ENCODE data around the gene FLT4. TPM values are rescaled to one million over a fixed set of nuclear protein-coding genes. Genes with fewer than 3 reads are reported as not detected.

FLT4 gene
- total RNA-seq, 1 donor from 2014 or later, result 24.8 TPM

DNA sequence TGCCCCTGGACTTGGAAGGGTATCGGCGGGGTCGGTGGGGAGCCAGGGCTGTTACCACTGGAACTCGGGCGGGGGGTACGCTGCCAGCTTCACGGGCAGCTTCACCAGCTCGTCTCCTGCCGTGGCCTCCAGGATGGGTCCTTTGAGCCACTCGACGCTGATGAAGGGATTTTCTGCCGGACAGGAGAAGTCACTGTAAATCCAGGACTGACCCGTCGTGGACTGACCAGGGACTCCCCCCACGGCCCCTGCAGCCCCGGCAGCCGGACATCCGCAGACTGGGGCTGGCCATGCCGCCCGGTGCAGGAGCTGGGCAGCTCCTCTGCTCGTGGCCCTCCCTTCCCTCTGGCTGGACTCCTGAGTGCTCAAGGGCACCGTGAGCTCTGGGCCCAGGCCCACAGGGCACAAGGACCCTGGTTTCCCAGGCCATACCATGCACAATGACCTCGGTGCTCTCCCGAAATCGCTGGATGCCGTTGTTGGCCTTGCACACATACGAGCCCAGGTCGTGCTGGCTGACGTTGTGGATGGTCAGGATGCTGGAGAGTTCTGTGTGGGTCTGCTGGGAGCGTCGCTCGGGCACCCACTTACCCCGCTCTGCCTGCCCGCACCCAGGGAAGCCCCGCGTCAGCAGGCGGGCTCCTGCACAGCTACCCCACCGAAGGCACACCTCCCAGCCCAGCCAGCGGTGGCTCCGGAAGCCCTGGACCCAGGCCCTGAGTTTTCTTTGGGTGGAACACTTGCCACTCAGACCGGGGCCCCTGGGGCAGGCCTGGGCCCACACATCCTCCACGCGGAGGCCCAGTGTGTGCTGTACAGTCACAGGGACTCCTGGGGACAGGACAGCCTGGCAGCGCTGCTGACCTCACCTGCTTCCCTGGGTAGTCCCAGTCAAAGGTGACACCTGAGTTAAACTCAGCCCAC lies 20.3 kb downstream of the FLT4 start:
- TF ChIP-seq, protein P1, sequence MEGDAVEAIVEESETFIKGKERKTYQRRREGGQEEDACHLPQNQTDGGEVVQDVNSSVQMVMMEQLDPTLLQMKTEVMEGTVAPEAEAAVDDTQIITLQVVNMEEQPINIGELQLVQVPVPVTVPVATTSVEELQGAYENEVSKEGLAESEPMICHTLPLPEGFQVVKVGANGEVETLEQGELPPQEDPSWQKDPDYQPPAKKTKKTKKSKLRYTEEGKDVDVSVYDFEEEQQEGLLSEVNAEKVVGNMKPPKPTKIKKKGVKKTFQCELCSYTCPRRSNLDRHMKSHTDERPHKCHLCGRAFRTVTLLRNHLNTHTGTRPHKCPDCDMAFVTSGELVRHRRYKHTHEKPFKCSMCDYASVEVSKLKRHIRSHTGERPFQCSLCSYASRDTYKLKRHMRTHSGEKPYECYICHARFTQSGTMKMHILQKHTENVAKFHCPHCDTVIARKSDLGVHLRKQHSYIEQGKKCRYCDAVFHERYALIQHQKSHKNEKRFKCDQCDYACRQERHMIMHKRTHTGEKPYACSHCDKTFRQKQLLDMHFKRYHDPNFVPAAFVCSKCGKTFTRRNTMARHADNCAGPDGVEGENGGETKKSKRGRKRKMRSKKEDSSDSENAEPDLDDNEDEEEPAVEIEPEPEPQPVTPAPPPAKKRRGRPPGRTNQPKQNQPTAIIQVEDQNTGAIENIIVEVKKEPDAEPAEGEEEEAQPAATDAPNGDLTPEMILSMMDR (IDR thresholded peaks at IDR 0.05), result no peak
- H3K4me3 ChIP-seq, result no peak overlapping the region
- H3K9me3 ChIP-seq, result no peaks in the 10 kb centered on the region
- H3K36me3 ChIP-seq, result peaks cover 3% of the 10 kb centered on the region
- ATAC-seq (no peak), DNase-seq (no peak)
- intact Hi-C loops (cut with DNase I), result no loop called here
- H3K27me3 ChIP-seq (ENCODE audit: low read depth), result no peaks in the 10 kb centered on the region
- no peak overlapping the region for H3K27ac ChIP-seq
- H3K4me1 ChIP-seq, result peaks cover 4% of the 10 kb centered on the region

GRCh38 chr5:180628211-180628610 lies 21.2 kb downstream of the FLT4 start:
- Histone ChIP-seq H3K36me3 (peaks cover 3% of the 10 kb centered on the region), H3K4me1 (peaks cover 4% of the 10 kb centered on the region), H3K27me3 (ENCODE audit: low read depth) (no peaks in the 10 kb centered on the region), H3K27ac (no peak overlapping the region), H3K9me3 (no peaks in the 10 kb centered on the region), H3K4me3 (no peak overlapping the region)
- no peak for ATAC-seq
- intact Hi-C loops (cut with DNase I), result no loop called here
- no peak for DNase-seq
- TF ChIP-seq, protein P1 (IDR thresholded peaks at IDR 0.05), result no peak

GRCh38 chr5:180627386-180628120 lies 21.8 kb downstream of the FLT4 start:
- Histone ChIP-seq H3K4me3 (no peak overlapping the region), H3K9me3 (no peaks in the 10 kb centered on the region), H3K36me3 (peaks cover 3% of the 10 kb centered on the region), H3K27ac (no peak overlapping the region), H3K4me1 (peaks cover 4% of the 10 kb centered on the region), H3K27me3 (ENCODE audit: low read depth) (no peaks in the 10 kb centered on the region)
- intact Hi-C loops (cut with DNase I), result no loop called here
- TF ChIP-seq, protein P1 (IDR thresholded peaks at IDR 0.05), result no peak
- DNase-seq (no peak), ATAC-seq (no peak)

DNA sequence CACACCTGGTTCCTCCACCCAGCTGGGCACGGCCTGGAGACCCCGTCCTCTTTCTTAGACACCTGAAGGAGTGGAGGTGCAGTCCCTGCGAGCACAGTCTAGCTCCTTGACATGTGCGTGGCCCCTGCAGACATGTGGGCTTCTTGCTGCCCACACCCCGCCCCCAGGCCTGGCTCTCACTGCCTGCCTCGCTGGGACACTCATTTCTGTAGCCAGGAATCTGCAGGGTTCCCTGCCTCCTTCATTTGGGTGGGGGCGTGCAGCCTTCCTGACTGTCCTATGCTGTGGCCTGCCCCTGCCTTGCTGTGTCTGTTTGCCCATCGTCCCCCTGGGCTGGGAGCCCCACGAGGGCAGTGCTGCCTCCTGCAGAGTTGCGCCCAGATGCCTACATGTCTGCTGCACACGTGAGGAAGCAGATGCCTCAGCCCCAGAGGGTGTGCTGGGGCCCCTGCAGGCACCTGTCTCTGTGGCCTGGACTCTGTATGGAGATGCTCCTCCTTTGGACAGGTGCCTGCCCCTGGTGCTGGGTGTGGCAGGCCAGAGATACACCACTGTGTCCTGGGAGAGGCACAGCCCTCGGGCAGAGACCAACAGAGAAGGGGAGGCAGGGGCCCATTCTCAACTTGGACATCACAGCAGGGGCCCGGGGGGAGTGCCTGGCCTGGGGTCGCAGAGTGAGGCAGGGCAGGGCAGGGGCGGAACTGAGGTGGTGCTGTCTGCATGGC lies 22.6 kb downstream of the FLT4 start:
- no peak for DNase-seq
- intact Hi-C loops (cut with DNase I), result no loop called here
- ATAC-seq, result no peak

More for the DNA sequence above, 22.6 kb downstream of the FLT4 start:
- Histone ChIP-seq H3K27me3 (ENCODE audit: low read depth) (no peaks in the 10 kb centered on the region), H3K27ac (no peak overlapping the region), H3K36me3 (peaks cover 3% of the 10 kb centered on the region), H3K4me3 (no peak overlapping the region), H3K4me1 (peaks cover 4% of the 10 kb centered on the region), H3K9me3 (no peaks in the 10 kb centered on the region)
- TF ChIP-seq, protein P1 (IDR thresholded peaks at IDR 0.05), result no peak
